Activated CD8-positive, alpha-beta memory T cell treated with anti-CD3 and anti-CD28 coated beads, Interleukin-2, amount 50 U/mL, for 1 hour (primary cell): ENCODE measurements around the gene BBOF1.
A peak's percentile ranks its signal among the peaks of the same experiment; 100 is the strongest.

Experiments used
- DNase-seq: peaks from one replicate; pipeline ENCODE4 v3.0.0-alpha.2; 2020; ENCODE audit errors: extremely low read depth

Gene BBOF1

DNA sequence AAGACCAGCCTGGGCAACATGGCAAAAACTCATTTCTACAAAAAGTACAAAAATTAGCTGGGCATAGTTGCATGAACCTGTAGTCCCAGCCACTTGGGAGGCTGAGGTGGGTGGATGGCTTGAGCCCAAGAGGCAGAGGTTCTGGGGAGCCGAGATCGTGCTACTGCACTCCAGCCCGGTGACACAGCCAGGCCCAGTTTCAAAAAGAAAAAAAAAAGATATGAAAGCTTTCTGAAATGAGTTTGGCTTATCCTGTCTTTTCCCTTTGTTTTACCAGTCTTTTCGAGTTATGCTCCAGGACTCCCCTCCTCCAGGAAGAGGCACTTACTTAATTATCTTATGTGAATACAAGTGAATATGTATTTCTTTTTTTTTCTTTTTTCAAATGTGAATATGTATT lies 3.2 kb downstream of the BBOF1 start:
- no peak for DNase-seq

DNA sequence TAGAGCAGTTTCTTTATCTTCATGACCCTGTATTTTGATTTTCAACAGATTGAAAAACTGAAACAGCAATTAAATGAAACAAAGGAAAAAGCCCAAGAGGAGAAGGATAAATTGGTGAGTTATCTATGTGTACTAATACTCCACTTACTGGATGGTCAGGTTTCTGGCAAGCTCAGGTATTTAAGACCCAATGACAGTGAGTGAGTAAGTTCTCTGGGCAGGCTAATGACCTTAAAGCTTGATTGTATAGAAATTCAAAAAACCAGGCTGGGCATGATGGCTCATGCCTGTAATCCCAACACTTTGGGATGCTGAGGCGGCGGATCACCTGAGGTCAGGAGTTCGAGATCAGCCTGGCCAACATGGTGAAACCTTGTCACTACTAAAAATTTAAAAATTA lies 10.0 kb downstream of the BBOF1 start:
- DNase-seq: no peak

- no peak for DNase-seq
Measured at GRCh38 chr14:74034572-74034971, 15.4 kb downstream of the BBOF1 start.

- no peak for DNase-seq
Measured at GRCh38 chr14:74035556-74035955, 16.4 kb downstream of the BBOF1 start.

- no peak for DNase-seq
Measured at GRCh38 chr14:74038020-74038859, 19.1 kb downstream of the BBOF1 start.

GRCh38 chr14:74042296-74042695 lies 23.1 kb downstream of the BBOF1 start:
- DNase-seq: no peak

- DNase-seq: no peak
Measured at GRCh38 chr14:74045522-74045921, 26.4 kb downstream of the BBOF1 start.

- no peak for DNase-seq
Measured at GRCh38 chr14:74048281-74048680, 29.1 kb downstream of the BBOF1 start.

- DNase-seq: no peak
Measured at GRCh38 chr14:74049876-74050495, 30.8 kb downstream of the BBOF1 start.

GRCh38 chr14:74062809-74063150 lies 43.6 kb downstream of the BBOF1 start:
- DNase-seq: no peak

- DNase-seq: no peak
Measured at GRCh38 chr14:74064426-74064825, 45.3 kb downstream of the BBOF1 start.

GRCh38 chr14:74064883-74065282 lies 45.7 kb downstream of the BBOF1 start:
- no peak for DNase-seq

DNA sequence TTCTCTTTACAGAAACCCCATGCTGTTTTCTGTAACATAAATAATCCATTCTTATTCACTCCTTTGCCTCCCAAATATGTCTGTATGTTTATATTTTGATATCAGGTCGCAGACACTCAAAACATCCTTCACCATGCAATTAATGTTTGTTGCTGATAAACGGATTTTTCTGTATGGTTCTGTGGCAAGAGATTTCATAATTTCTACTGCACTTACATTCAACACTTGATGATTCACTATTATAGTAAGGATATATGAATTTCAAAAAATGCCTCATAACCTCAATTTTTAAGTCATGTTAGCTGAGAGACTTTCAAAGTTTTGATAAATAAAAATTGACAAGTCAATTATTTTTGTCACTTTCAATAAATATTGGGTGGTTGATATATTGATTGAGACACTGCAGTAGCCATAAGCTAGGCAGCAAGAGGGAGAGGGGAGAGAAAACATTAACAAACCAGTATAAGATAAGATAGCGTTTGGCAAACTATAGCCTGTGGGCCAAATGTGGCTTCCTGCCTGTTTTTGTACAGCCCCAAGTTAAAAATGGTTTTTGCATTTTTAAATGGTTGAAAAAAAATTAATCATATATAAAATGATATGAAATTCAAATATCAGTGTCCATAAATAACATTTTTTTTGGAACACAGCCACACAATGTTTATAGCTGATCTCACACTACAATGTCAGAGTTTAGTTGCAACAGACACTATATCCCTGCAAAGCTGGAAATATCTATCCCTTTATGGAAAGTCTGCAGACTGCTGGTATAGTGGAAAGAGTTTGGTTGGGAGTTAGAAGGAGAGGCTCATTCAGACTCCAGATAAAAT lies 46.8 kb downstream of the BBOF1 start:
- no peak for DNase-seq

DNA sequence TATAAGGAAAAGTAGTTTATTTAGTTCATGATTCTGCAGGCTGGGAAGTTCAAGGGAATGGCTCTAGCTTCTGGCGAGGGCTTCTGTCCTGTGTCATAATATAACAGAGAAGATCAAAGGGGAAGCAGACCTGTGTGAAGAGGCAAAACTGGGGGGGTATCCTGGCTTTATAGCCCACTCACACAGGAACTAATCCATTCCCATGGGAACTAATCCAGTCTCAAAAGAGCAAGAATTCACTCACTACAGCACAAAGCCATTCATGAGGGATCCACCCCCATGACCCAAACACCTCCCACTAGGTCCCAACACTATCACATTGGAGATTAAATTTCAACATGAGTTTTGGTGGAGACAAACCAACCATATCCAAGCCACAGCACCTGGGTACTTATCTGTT lies 58.3 kb downstream of the BBOF1 start:
- DNase-seq: no peak

GRCh38 chr14:74080820-74081460 lies 61.8 kb downstream of the BBOF1 start:
- DNase-seq: no peak

DNA sequence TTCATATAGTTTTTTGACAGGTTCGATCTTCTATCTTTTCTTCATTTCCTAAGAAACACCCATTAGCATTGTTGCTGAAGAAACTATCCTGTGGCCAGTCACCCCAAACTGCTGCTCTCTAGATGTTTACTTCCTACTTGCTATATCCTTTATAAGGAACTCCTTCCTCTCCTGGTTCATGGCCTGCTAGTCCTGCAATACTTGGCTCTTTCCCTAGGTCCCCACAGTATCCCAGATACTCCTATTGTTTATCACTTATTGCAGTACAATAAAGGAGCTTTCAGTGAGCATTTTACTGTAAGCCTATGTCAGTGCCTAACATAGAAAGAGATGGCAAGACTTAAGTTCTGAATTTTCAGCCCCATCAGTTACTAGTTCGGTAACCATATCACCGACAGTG lies 62.3 kb downstream of the BBOF1 start:
- DNase-seq: no peak

- no peak for DNase-seq
Measured at GRCh38 chr14:74083161-74083560, 64.0 kb downstream of the BBOF1 start.

DNA sequence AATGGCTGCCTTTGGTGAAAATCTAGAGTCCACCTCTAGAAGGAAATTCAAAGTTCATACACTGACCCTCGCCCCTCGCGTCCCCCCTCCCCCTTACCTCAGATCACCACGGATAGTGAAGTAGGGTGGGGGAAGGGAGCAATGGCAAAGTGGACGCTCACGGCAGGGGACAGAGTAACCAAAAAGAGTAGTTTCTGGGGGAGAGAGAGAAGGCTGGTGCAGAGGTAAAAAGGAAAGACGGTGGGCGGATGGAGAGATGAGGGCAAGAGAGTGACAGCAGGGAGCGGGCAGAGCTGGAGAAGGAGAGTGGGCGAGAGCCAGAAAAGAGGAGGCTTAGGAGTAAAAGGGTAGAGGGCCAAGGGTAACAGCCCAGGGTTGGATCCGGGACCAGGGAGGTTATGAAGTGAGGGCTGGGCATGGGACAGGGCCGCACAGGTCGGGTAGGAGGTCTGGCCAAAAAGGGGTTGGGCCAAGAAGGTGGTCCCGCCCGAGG lies 64.7 kb downstream of the BBOF1 start:
- no peak for DNase-seq

DNA sequence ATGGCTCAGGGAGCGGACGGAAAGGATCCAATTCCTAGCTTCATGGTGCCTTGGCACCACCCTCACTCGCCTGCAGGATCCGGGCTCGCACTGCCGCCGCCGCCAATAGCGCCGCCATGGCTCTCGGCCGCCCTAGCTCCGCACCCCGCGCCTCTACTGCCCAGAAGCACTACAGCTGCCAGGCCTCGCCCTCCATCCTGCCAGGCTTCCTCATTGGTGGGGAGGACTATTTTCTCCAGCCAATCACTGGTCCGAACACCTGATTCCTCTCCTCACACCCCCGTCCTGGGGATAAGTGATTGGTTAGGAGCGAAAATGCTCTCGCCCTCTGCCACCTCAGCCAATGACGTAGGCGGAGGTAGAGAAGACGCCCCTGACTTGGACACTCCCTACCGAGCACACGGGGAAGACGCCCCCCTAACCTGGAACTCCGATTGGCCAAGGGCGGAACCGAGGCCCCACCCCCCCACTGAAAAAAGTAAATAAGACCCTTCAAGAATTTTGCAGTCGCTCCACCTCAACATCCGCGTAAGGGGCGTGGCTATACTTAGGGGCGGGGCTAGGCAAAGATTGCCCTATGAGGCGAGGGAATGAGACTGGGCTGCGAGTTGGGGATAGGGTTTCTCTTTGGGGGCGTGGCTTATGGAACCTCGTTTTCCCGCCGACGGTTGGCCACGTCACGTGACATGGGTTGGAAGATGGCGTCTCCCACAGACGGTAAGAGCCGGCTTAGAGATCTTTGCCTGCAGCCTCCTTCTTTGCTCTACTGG lies 65.3 kb downstream of the BBOF1 start, which contains the start of the genes ALDH6A1 and LIN52:
Gene ALDH6A1, minus strand, starts transcription at position 177 of the 770 bp plus-strand sequence. Its CDS starts 59 bp downstream, at position 118.
Gene LIN52, plus strand, starts transcription at position 680 of the 770 bp plus-strand sequence. Its CDS starts 19 bp downstream, at position 699.
- peak; percentile 100 for DNase-seq

GRCh38 chr14:74085047-74085637 lies 66.0 kb downstream of the BBOF1 start:
- no peak for DNase-seq

DNA sequence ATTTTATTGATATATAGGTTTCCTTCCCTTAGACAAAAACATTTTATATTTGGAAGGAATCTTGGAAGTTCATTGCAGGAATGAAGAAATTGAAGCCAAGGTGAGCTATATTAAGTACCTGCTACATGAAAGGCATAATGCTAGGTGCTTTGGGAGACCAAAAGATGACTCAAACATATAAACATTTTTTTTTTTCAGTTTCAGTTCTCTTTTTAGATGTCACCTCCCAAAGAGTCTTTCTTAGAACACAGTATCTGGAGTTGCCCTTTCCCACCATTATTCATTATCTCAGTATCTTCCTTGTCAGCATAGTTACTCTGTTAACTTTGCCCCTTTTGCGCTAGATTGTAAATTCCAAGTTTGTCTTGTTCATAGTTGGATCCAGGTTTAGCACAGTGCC lies 66.7 kb downstream of the BBOF1 start:
- no peak for DNase-seq
